Activated CD4-positive, alpha-beta T cell treated with anti-CD3 and anti-CD28 coated beads, Interleukin-10, Interleukin-2, amounts not matched to agents 100 ng/mL and 50 ng/mL, durations not matched to agents 16 hours and 8 hours (primary cell): ENCODE data around the gene SNPH.

Experiments used
- DNase-seq: peaks from one replicate; pipeline ENCODE4 v3.0.0-alpha.2; 2020

The SNPH gene

GRCh38 chr20:1287787-1288569, 21.9 kb downstream of the SNPH start:
- no peak for DNase-seq

GRCh38 chr20:1291191-1291741, 25.2 kb downstream of the SNPH start:
- no peak for DNase-seq

GRCh38 chr20:1292620-1293019, 26.5 kb downstream of the SNPH start:
- DNase-seq = no peak

GRCh38 chr20:1293641-1294379, 27.7 kb downstream of the SNPH start:
- DNase-seq = no peak

GRCh38 chr20:1294497-1294896, 28.4 kb downstream of the SNPH start:
- no peak for DNase-seq

- DNase-seq = no peak
These were observed 29.3 kb downstream of the SNPH start for GRCh38 chr20:1295276-1295930.

- DNase-seq = no peak
These were observed 30.1 kb downstream of the SNPH start for GRCh38 chr20:1296117-1296610.

GRCh38 chr20:1296922-1297321, 30.8 kb downstream of the SNPH start:
- DNase-seq = no peak

- no peak for DNase-seq
These were observed 31.4 kb downstream of the SNPH start for GRCh38 chr20:1297486-1297885.

- DNase-seq = no peak
These were observed 32.1 kb downstream of the SNPH start for GRCh38 chr20:1298166-1298565.

GRCh38 chr20:1298888-1299511, 32.9 kb downstream of the SNPH start:
- DNase-seq = no peak

GRCh38 chr20:1299522-1299921, 33.4 kb downstream of the SNPH start:
- peak; percentile 45 for DNase-seq

GRCh38 chr20:1300083-1300840, 34.2 kb downstream of the SNPH start:
- DNase-seq = no peak

- peak; percentile 82 for DNase-seq
These were observed 35.0 kb downstream of the SNPH start for GRCh38 chr20:1301031-1301529.

GRCh38 chr20:1302685-1303541, 36.8 kb downstream of the SNPH start:
- DNase-seq = peak; percentile 28

GRCh38 chr20:1304710-1305515, 38.8 kb downstream of the SNPH start:
- no peak for DNase-seq

GRCh38 chr20:1305712-1306111, 39.6 kb downstream of the SNPH start:
- no peak for DNase-seq

- no peak for DNase-seq
These were observed 40.4 kb downstream of the SNPH start for GRCh38 chr20:1306316-1307135.

- no peak for DNase-seq
These were observed 41.1 kb downstream of the SNPH start for GRCh38 chr20:1307171-1307570.
